NCI-H524 (cell line): ENCODE data around the gene FCER1G.

Source experiments
- DNase-seq, 2 experiments: peaks; one replicate each; lab custom pipeline; 2025; lab: John Stamatoyannopoulos, UW

FCER1G gene

DNA sequence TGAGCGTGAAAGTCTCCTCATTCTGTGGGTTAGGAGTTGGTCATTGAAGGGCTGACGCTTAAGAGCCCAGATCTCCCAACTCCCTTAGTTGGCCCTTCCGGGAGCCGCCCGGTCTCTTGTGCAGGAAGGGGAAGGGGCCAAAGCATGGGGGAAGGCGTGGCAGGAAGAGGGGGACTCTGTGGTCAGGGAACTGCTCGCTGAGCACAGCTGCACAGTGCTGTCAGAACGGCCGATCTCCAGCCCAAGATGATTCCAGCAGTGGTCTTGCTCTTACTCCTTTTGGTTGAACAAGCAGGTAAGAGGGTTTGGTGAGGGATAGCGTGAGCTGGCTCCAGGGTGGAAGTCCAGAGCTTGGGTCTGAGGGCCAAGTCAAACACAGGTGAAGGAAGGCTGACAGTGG, at the start of gene FCER1G:
Gene FCER1G (plus strand): TSS at position 220 of the 400 bp plus-strand sequence. CDS start 27 bp downstream, at position 247.
- no peak for DNase-seq

- peak; percentile 96 for DNase-seq
These were observed 49.1 kb upstream of the FCER1G start, which contains the start of gene PPOX for GRCh38 chr1:161165742-161166668. Gene PPOX (plus strand): TSS chr1:161166426. CDS start chr1:161166848, 422 bp downstream.

DNA sequence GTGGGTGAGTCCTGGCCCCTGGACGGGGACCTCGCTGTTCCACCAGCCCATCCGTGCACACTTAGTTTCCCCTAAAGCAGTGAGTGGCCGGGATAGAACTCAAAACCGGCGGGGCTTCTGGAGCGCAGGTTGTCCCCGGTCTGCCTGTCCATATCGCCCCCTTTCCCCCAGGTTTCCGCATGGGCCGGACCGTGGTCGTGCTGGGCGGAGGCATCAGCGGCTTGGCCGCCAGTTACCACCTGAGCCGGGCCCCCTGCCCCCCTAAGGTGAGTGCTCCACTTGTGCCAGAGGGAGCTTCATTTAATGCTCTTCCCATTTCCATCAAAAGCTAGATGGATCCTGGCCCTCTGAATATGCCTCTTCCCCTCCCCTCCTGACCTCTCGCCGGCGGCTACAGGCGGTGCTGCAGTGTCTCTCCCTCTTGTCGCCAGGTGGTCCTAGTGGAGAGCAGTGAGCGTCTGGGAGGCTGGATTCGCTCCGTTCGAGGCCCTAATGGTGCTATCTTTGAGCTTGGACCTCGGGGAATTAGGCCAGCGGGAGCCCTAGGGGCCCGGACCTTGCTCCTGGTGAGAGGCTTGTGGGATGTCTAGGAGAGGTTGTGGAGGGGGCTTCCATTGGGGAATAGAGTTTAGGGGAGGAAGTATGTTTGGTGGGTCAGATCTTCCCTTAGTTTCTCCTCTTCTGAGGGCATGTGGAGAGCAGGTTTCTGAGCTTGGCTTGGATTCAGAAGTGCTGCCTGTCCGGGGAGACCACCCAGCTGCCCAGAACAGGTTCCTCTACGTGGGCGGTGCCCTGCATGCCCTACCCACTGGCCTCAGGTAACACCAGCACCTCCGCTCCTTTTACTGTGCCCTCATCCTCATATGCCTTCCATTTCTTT, 48.2 kb upstream of the FCER1G start:
- peak in 1 of 2 experiments; percentile 33 for DNase-seq

- DNase-seq, result no peak
These were observed 46.2 kb upstream of the FCER1G start for GRCh38 chr1:161168906-161169305.

DNA sequence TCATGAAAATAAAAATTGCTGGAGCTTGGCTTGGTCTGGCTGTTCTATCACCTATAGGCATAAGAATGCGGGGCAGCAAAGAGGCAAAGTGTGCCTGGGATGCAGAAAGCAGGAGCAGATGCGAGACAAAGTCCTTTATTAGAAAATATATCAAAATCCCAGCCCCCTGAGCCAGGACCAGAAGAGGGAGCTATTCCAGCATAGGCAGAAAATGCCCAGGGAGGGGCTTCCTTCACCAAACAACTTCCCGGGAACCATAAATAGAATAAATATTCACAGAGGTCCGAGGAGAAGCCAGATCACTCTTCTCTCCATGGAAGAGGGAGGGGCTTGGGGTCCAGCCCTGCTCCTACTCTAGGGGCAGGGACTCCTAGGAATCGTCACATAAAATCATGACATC, 43.9 kb upstream of the FCER1G start:
- no peak for DNase-seq

GRCh38 chr1:161171696-161172095, 43.4 kb upstream of the FCER1G start:
- no peak for DNase-seq

GRCh38 chr1:161172349-161172748, 42.7 kb upstream of the FCER1G start:
- no peak for DNase-seq

GRCh38 chr1:161172776-161173376, 42.2 kb upstream of the FCER1G start:
- DNase-seq, result no peak

- DNase-seq, result no peak
These were observed 41.4 kb upstream of the FCER1G start for GRCh38 chr1:161173711-161174110.

GRCh38 chr1:161174911-161175310, 40.2 kb upstream of the FCER1G start:
- DNase-seq, result no peak

GRCh38 chr1:161175771-161176453, 39.2 kb upstream of the FCER1G start:
- DNase-seq, result no peak

DNA sequence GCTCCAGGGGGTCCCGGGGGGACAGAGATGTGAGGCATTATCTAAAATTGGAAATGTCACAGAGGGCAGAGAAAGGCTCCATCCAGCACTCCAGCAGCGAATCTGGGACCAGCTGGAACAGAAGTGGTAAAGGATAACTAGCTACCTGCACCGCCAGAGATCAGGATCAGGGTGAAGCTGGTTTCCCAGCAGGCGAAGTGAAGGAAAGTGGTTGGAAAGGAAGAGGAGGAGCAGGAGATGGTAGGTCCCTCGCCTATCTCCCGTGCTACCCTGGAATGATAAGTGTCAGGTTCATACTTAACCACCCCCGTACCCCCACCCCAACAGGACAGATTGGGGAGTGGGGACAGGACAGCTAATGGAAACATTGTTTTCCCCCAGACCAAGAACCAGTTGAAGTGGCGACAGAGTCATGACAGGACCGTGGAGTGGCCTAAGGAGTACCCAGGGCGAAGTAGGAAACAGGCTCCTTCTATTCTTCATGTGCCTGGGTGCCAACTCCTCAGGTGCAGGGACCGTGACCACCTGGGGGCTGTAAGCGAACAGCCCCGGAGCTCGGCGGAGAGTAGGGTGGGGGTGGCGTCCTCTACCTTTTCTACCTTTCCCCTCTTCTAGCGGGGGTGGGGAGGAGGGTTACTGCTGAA, 38.5 kb upstream of the FCER1G start:
- no peak for DNase-seq

- DNase-seq, result peak; percentile 74 to 89
These were observed 37.8 kb upstream of the FCER1G start, which contains the start of gene B4GALT3 for GRCh38 chr1:161177112-161177935. Gene B4GALT3 (minus strand): TSS chr1:161177507. CDS start chr1:161176060, 1,447 bp downstream.

- peak in 1 of 2 experiments; percentile 24 for DNase-seq
These were observed 37.2 kb upstream of the FCER1G start for GRCh38 chr1:161177936-161178244.

GRCh38 chr1:161179698-161180097, 35.4 kb upstream of the FCER1G start:
- no peak for DNase-seq

- peak in 1 of 2 experiments; percentile 61 for DNase-seq
These were observed 34.5 kb upstream of the FCER1G start for GRCh38 chr1:161180639-161181038.

DNA sequence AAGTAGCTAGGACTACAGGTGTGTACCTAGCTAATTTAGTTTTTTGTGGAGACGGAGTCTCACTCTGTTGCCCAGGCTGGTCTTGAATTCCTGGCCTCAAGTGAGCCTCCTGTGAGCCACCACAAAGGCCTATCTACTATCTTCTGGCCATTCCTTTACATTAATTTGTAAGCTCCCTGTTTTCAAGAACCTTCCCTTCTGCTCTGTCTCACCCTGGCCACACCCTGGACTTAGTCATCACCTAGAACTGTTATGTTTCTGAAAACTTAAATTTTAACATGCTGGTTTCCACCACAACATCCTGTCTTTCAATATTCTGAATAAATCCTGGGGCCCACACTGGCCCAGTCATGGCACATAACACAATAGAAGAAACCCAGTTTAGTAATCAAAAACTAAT, 32.9 kb upstream of the FCER1G start:
- DNase-seq, result no peak

DNA sequence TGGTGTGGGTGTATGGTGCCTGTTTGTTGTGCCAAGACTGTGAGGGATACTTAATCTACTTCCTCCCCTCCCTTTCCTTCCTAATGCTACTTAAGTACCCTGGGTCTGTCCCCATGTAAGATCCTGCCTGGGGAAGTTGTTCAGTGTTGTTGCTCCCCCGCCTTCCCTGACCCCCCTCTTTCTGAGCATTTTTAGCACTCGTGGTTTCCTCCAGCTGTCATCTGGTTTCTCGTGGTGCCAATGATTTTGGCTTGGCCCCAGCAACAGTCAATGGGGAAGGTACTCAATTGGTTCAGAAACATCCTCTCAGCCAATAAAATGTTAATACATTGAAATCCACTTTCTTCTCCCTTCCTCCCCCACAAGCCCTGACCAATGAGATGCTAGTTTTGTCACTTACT, 29.8 kb upstream of the FCER1G start:
- DNase-seq, result peak; percentile 99

DNA sequence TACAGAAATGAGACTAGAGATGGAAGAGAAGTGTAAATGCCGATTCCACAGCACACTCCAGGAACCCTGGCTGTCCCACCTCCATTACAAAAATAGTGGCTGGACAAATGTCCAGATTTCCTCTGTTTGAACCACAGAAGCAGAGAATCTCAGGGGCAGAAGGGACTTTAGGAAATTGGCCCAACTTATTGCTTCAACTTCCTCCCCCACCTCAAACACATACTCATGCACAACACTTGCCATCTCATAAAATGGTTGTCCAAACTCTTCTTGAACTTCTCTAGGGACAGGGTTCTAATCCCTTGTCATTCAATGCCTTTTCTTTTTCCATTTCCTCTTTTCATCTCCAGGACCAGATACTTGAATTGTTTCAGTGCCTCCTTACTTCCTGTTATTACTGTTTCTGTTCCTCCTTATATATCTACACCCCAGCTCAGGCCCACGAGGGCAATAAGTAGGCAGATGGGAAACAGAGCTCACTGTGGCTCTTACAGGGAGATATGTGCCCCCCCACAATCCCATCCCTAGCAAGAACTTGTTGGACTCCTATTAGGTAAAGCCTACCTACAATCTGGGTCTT, 29.3 kb upstream of the FCER1G start:
- peak in 1 of 2 experiments; percentile 30 for DNase-seq

DNA sequence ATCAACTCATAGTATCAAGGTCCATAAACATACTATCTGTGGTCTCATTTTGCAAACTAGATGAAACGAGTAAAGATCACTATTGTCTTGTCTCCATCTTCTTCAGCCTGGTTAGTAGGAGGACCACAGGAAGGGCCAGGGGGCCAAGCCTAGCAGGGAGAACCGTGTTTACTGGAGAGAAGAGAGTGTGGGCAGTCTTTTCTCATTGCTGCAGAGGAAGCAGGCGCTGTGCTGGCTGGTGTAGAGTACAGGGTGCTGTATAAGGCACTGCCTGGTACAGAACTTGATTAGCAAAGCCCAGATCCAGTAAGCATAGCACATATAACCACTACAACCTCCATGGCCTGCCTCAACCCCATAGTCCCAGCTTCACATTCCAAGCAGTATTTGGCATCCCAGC, 27.8 kb upstream of the FCER1G start:
- no peak for DNase-seq
